Caco-2 (cell line): Measurements from ENCODE around the gene SEMA3A. TPM values are rescaled to one million over a fixed set of nuclear protein-coding genes. Genes with fewer than 3 reads are reported as not detected.

ENCODE experiments used
- BruUV-seq: library from RNA; stranded (reverse); fragments of 400-500 nt; replicated peaks from 2 replicates; lab custom pipeline; 2021; lab: Mats Ljungman, UMichigan
- CTCF ChIA-PET: fragments of 300-600 bp; sonication (Branson Sonifier 250); formaldehyde crosslinking; loops from one replicate; lab custom pipeline; 2022; ENCODE audit warnings: antibody characterized with exemption; lab: Charles Lee
- POLR2A ChIA-PET: fragments of 300-600 bp; sonication (Branson Sonifier 250); formaldehyde crosslinking; loops from one replicate; lab custom pipeline; 2022; ENCODE audit warnings: antibody characterized with exemption; lab: Charles Lee
- DNase-seq, 2 experiments: peaks; one replicate each; pipeline versions ENCODE4 v3.0.0 to v3.0.0-alpha.2; 2020 to 2022
- H3K27me3 ChIP-seq: replicated peaks from 2 replicates; pipeline ENCODE4 v1.6.0; 2011; ENCODE audit warnings: low read length; ENCODE audit not compliant: control insufficient read depth, insufficient read depth
- H3K36me3 ChIP-seq: 2 replicates; pipeline ENCODE4 v1.5.1; 2011; ENCODE audit warnings: low read length; ENCODE audit not compliant: control insufficient read depth, insufficient read depth
- H3K4me1 ChIP-seq: fragments of 250-450 bp; sonication (Bioruptor Pico); 2 replicates; pipeline ENCODE4 v1.5.1; 2020; ENCODE audit warnings: mild to moderate bottlenecking
- H3K4me3 ChIP-seq: 2 replicates; pipeline ENCODE4 v1.5.1; 2011; ENCODE audit warnings: low read depth, mild to moderate bottlenecking, control low read depth, low read length
- H3K9me3 ChIP-seq: fragments of 250-450 bp; sonication (Bioruptor Pico); 2 replicates; pipeline ENCODE4 v1.5.1; 2020; ENCODE audit warnings: mild to moderate bottlenecking, moderate library complexity
- H3K27ac Mint-ChIP-seq: one replicate; pipeline ENCODE4 v1.8.0; 2022; ENCODE audit warnings: mixed read lengths; ENCODE audit not compliant: unreplicated experiment
- H3K27me3 Mint-ChIP-seq: one replicate; pipeline ENCODE4 v1.8.0; 2022; ENCODE audit warnings: mixed read lengths; ENCODE audit not compliant: insufficient read depth, unreplicated experiment
- H3K36me3 Mint-ChIP-seq: one replicate; pipeline ENCODE4 v1.8.0; 2022; ENCODE audit warnings: mild to moderate bottlenecking, mixed read lengths; ENCODE audit not compliant: insufficient read depth, unreplicated experiment
- H3K4me1 Mint-ChIP-seq: one replicate; pipeline ENCODE4 v1.8.0; 2022; ENCODE audit warnings: low read depth, mixed read lengths; ENCODE audit not compliant: unreplicated experiment
- H3K4me3 Mint-ChIP-seq: one replicate; pipeline ENCODE4 v1.8.0; 2022; ENCODE audit warnings: mild to moderate bottlenecking, moderate library complexity, mixed read lengths; ENCODE audit not compliant: unreplicated experiment
- H3K9me3 Mint-ChIP-seq: one replicate; pipeline ENCODE4 v1.8.0; 2022; ENCODE audit warnings: mixed read lengths; ENCODE audit not compliant: unreplicated experiment
- CTCF ChIP-seq, 2 experiments: fragments of 200-600 bp in 1 of 2; IDR thresholded peaks; 1 replicate in 1 of 2; 2 replicates in 1 of 2; pipeline versions ENCODE4 v1.5.1 to v1.8.0; 2011 to 2022; ENCODE audit warnings: antibody characterized with exemption in 1 of 2, control low read depth in 1 of 2, inconsistent platforms in 1 of 2, low read depth in 1 of 2, low read length in 1 of 2, mild to moderate bottlenecking in 1 of 2, moderate library complexity in 1 of 2; ENCODE audit not compliant: insufficient read depth in 1 of 2, severe bottlenecking in 1 of 2, unreplicated experiment in 1 of 2
- intact Hi-C: fragments of 100-400 bp; cut with micrococcal nuclease; formaldehyde crosslinking; loops from one replicate; pipeline ENCODE4 v1.10.0; 2022; ENCODE audit not compliant: unreplicated experiment
- total RNA-seq: library from RNA; stranded (reverse); gene quantifications from 2 replicates; pipeline ENCODE4 v1.2.3, GENCODE V29; 2022

The SEMA3A gene
- total RNA-seq, 1 experiment from 2014 or later: 55.1 TPM

- BruUV-seq: no TSS peak
- ChIA-PET POLR2A (no interaction called here), CTCF (no interaction called here)
These were observed 19.1 kb downstream of the SEMA3A start for GRCh38 chr7:84175461-84175860.

GRCh38 chr7:84170646-84171045 lies 23.9 kb downstream of the SEMA3A start:
- H3K27me3 Mint-ChIP-seq: no peaks in the 10 kb centered on the region
- no peak overlapping the region for H3K27ac Mint-ChIP-seq
- no peak for TF ChIP-seq CTCF (IDR thresholded peaks at IDR 0.05; ENCODE audit: insufficient read depth in 1 of 2, low read depth in 1 of 2, low read length in 1 of 2, severe bottlenecking in 1 of 2, unreplicated experiment in 1 of 2)
- no peaks in the 10 kb centered on the region for H3K4me1 Mint-ChIP-seq
- ChIA-PET POLR2A (no interaction called here), CTCF (no interaction called here)
- peaks cover 18% of the 10 kb centered on the region for H3K36me3 Mint-ChIP-seq
- no peaks in the 10 kb centered on the region for H3K9me3 Mint-ChIP-seq
- no TSS peak for BruUV-seq
- intact Hi-C loops: no loop called here
- Histone ChIP-seq H3K9me3 (no peaks in the 10 kb centered on the region), H3K36me3 (no peaks in the 10 kb centered on the region), H3K4me3 (no peak overlapping the region), H3K27me3 (no peaks in the 10 kb centered on the region), H3K4me1 (no peaks in the 10 kb centered on the region)
- H3K4me3 Mint-ChIP-seq: no peak overlapping the region
- DNase-seq: no peak

More at GRCh38 chr7:84175461-84175860, 19.1 kb downstream of the SEMA3A start:
- Mint-ChIP-seq H3K27ac (no peak overlapping the region), H3K27me3 (no peaks in the 10 kb centered on the region), H3K4me1 (no peaks in the 10 kb centered on the region), H3K4me3 (no peak overlapping the region), H3K9me3 (no peaks in the 10 kb centered on the region), H3K36me3 (peaks cover 7% of the 10 kb centered on the region)
- TF ChIP-seq CTCF (IDR thresholded peaks at IDR 0.05; ENCODE audit: insufficient read depth in 1 of 2, low read depth in 1 of 2, low read length in 1 of 2, severe bottlenecking in 1 of 2, unreplicated experiment in 1 of 2): no peak
- no peaks in the 10 kb centered on the region for H3K9me3 ChIP-seq
- no peak overlapping the region for H3K4me3 ChIP-seq
- intact Hi-C loops: no loop called here
- no peaks in the 10 kb centered on the region for H3K36me3 ChIP-seq
- no peak for DNase-seq
- peaks cover 20% of the 10 kb centered on the region for H3K4me1 ChIP-seq
- H3K27me3 ChIP-seq: no peaks in the 10 kb centered on the region

GRCh38 chr7:84162584-84162983 lies 32.0 kb downstream of the SEMA3A start:
- H3K36me3 Mint-ChIP-seq: peaks cover 10% of the 10 kb centered on the region
- no peak overlapping the region for H3K4me3 Mint-ChIP-seq
- no peaks in the 10 kb centered on the region for H3K27me3 Mint-ChIP-seq
- H3K9me3 Mint-ChIP-seq: no peaks in the 10 kb centered on the region
- Histone ChIP-seq H3K9me3 (no peaks in the 10 kb centered on the region), H3K4me3 (no peak overlapping the region), H3K36me3 (no peaks in the 10 kb centered on the region), H3K4me1 (peaks cover 5% of the 10 kb centered on the region), H3K27me3 (no peaks in the 10 kb centered on the region)
- H3K4me1 Mint-ChIP-seq: peaks cover 10% of the 10 kb centered on the region
- DNase-seq: no peak
- ChIA-PET CTCF (no interaction called here), POLR2A (interaction anchor here (0.6 kb wide), 1 partner anchor 1429 kb away, joined by 11 read pairs; no protein-coding TSS in a partner anchor)
- BruUV-seq: no TSS peak
- TF ChIP-seq CTCF (IDR thresholded peaks at IDR 0.05; ENCODE audit: insufficient read depth in 1 of 2, low read depth in 1 of 2, low read length in 1 of 2, severe bottlenecking in 1 of 2, unreplicated experiment in 1 of 2): no peak
- H3K27ac Mint-ChIP-seq: no peak overlapping the region
- intact Hi-C loops: no loop called here
